Stomach (tissue), 9 donors: ENCODE data around the gene NT5DC1. TPM values are rescaled to one million over a fixed set of nuclear protein-coding genes. Genes with fewer than 3 reads are reported as not detected.

Experiments
- DNase-seq, 2 donors: peaks; one replicate each; pipeline versions ENCODE4 v3.0.0 to v3.0.0-alpha.2; 2013 to 2019
- H3K27ac ChIP-seq, 5 donors: fragments of 200-600 bp in 4 of 5; sonication (generic) in 4 of 5; one replicate each; pipeline ENCODE4 v1.5.1; 2013 to 2019; ENCODE audit warnings: mild to moderate bottlenecking in 1 of 5, moderate library complexity in 1 of 5
- H3K27me3 ChIP-seq, 3 donors: fragments of 200-600 bp; sonication (generic); one replicate each; pipeline ENCODE4 v1.5.1; 2017 to 2019; ENCODE audit warnings: mixed run types in 1 of 3
- H3K36me3 ChIP-seq, 4 donors: fragments of 200-600 bp; sonication (generic); 1 replicate in 3 of 4; 2 replicates in 1 of 4; pipeline ENCODE4 v1.5.1; 2016 to 2019
- H3K4me1 ChIP-seq, 4 donors: fragments of 200-600 bp; sonication (generic); one replicate each; pipeline ENCODE4 v1.5.1; 2016 to 2019
- H3K4me3 ChIP-seq, 4 donors: fragments of 200-600 bp; sonication (generic) in 3 of 4; one replicate each; pipeline ENCODE4 v1.5.1; 2016 to 2019; ENCODE audit warnings: mild to moderate bottlenecking in 1 of 4
- H3K9me3 ChIP-seq, 4 donors: fragments of 200-600 bp; sonication (generic); one replicate each; pipeline ENCODE4 v1.5.1; 2016 to 2019
- EP300 ChIP-seq: sonication (generic); formaldehyde crosslinking; IDR thresholded peaks from one replicate; pipeline ENCODE4 v1.6.1; 2017; ENCODE audit warnings: antibody characterized with exemption
- POLR2A ChIP-seq, 4 donors: fragments of 450-650 bp; IDR thresholded peaks; one replicate each; pipeline ENCODE4 v1.6.1; 2016; ENCODE audit warnings: antibody characterized with exemption in 4 of 4, control low read depth in 2 of 4, mild to moderate bottlenecking in 1 of 4, moderate library complexity in 1 of 4
- POLR2AphosphoS5 ChIP-seq, 3 donors: sonication (generic); formaldehyde crosslinking; IDR thresholded peaks; one replicate each; pipeline ENCODE4 v1.6.1; 2016; ENCODE audit warnings: antibody characterized with exemption in 3 of 3
- WGBS, 5 donors: extraction: QIAGEN DNeasy Blood & Tissue Kit in 3 of 5; methylation state at CpG; one replicate each; pipeline versions ENCODE4 v1.1.5 to v1.1.7; 2013 to 2018; 5-methylcytosine and 5-hydroxymethylcytosine counted together
- intact Hi-C: fragments of 100-400 bp; cut with DNase I; formaldehyde crosslinking; loops from one replicate; pipeline ENCODE4 v1.15.1; 2023; ENCODE audit warnings: low total_unique reads
- polyA plus RNA-seq, 3 donors: library from polyadenylated mRNA; stranded (reverse); fragments of 200-250 nt; gene quantifications; one replicate each; pipeline ENCODE4 v1.2.3, GENCODE V29; 2013
- total RNA-seq, 5 donors: library from RNA; depleted of rRNA; stranded (reverse); fragments of >200 nt; gene quantifications; one replicate each; pipeline versions ENCODE4 v1.1.0 to v1.2.3, GENCODE V29; 2014 to 2016
- TF ChIP-seq, protein P1 (sequence below), 7 experiments: fragments of 450-650 bp in 4 of 7; fragments of 200-600 bp in 3 of 7; sonication (generic) in 3 of 7; IDR thresholded peaks; one replicate each; pipeline ENCODE4 v1.5.1; 2016 to 2019; ENCODE audit warnings: antibody characterized with exemption in 7 of 7, control low read depth in 2 of 7, mild to moderate bottlenecking in 1 of 7
- donor health status: healthy with polysubstance abuse.
- donor health status: Bipolar disorder and iron deficiency.
- donor health status: healthy.

The NT5DC1 gene
- total and polyA plus RNA-seq, 8 donors, result 8.0 to 136 (median 17.4) TPM

DNA sequence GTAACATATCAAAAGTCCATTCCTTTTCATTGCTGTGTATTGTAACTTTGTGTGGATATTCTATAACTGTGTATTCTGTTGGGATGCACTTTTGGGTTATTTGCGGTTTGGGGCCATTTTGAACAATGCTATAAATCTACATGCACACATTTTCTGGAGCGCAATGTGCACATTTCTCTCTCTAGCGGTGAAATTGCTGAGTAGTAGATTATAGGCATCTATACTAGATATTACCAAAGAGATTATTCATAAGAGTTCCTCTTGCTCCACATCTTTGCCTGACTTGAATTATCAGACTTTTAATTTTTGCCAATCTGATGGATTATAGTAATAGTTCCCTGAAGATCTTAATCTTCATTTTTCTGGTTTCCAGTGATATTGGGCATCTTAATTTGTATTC is 21.7 kb upstream of the NT5DC1 start:
- no peak for DNase-seq
- H3K4me3 ChIP-seq, result no peak overlapping the region
- no peaks in the 10 kb centered on the region for H3K9me3 ChIP-seq
- no peaks in the 10 kb centered on the region for H3K27me3 ChIP-seq
- intact Hi-C loops, result no loop called here
- peaks cover 0 to 1% (median 0%) of the 10 kb centered on the region in 4 donors for H3K4me1 ChIP-seq
- WGBS, 5 donors, result 95 to 99% (median 99%) methylated on average over 3 of the region's 3 CpGs
- H3K36me3 ChIP-seq, result no peaks in the 10 kb centered on the region
- TF ChIP-seq, protein P1, sequence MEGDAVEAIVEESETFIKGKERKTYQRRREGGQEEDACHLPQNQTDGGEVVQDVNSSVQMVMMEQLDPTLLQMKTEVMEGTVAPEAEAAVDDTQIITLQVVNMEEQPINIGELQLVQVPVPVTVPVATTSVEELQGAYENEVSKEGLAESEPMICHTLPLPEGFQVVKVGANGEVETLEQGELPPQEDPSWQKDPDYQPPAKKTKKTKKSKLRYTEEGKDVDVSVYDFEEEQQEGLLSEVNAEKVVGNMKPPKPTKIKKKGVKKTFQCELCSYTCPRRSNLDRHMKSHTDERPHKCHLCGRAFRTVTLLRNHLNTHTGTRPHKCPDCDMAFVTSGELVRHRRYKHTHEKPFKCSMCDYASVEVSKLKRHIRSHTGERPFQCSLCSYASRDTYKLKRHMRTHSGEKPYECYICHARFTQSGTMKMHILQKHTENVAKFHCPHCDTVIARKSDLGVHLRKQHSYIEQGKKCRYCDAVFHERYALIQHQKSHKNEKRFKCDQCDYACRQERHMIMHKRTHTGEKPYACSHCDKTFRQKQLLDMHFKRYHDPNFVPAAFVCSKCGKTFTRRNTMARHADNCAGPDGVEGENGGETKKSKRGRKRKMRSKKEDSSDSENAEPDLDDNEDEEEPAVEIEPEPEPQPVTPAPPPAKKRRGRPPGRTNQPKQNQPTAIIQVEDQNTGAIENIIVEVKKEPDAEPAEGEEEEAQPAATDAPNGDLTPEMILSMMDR (IDR thresholded peaks at IDR 0.05), result no peak
- TF ChIP-seq EP300 (no peak), POLR2AphosphoS5 (IDR thresholded peaks at IDR 0.05) (no peak), POLR2A (IDR thresholded peaks at IDR 0.05) (no peak)
- no peak overlapping the region for H3K27ac ChIP-seq

DNA sequence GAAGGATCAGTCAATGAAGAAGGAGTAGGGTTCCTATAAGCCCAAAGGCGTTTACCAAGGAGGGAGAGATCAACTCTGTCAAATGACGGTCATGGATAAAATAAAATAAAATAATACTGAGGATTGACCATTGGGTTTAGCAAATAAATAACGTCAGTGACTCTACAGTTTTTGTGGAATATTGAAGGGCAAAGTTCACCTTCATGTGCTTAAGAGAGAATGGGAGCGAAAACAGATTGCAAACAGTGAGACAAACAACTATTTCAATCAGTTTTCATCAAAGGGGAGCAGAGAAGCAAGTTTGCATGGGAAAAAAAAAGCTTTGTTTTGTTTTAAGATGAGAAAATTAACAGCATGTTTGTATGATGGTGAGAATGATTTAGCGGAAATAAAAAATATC is 17.6 kb upstream of the NT5DC1 start:
- DNase-seq, result no peak
- intact Hi-C loops, result no loop called here
- H3K9me3 ChIP-seq, result no peaks in the 10 kb centered on the region
- no peaks in the 10 kb centered on the region for H3K36me3 ChIP-seq
- no peak overlapping the region for H3K4me3 ChIP-seq
- TF ChIP-seq EP300, result no peak
- TF ChIP-seq, protein P1 (IDR thresholded peaks at IDR 0.05), result no peak
- no peak overlapping the region for H3K27ac ChIP-seq
- H3K27me3 ChIP-seq, result no peaks in the 10 kb centered on the region
- no peaks in the 10 kb centered on the region for H3K4me1 ChIP-seq
- WGBS, 5 donors, result 77 to 83% (median 80%) methylated on average over 5 of the region's 5 CpGs

DNA sequence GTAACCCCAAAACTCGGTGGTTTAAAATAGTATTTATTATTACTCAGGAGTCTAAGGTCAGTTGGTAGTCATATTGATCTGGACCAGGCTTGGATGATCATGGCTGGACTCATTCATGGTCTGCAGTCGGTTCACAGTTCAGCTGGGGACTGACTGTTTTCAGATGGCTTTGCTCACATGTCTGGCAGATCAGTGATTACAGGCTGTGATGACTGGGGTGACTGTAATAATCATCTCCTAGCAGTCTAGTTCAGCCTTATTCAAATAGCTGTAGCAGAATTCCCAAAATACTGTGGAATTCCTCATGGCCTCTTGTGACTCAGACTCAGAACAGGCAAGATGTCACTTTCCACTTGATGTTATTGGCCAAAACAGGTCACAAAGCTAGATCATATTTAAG is 16.4 kb upstream of the NT5DC1 start:
- intact Hi-C loops, result no loop called here
- Histone ChIP-seq H3K27ac (no peak overlapping the region), H3K4me3 (no peak overlapping the region), H3K9me3 (no peaks in the 10 kb centered on the region), H3K4me1 (no peaks in the 10 kb centered on the region), H3K36me3 (no peaks in the 10 kb centered on the region), H3K27me3 (no peaks in the 10 kb centered on the region)
- WGBS, 5 donors, result 77 to 89% (median 84%) methylated on average over 2 of the region's 2 CpGs
- no peak for DNase-seq
- TF ChIP-seq POLR2AphosphoS5 (IDR thresholded peaks at IDR 0.05) (no peak), EP300 (no peak), POLR2A (IDR thresholded peaks at IDR 0.05) (no peak)
- TF ChIP-seq, protein P1 (IDR thresholded peaks at IDR 0.05), result no peak

DNA sequence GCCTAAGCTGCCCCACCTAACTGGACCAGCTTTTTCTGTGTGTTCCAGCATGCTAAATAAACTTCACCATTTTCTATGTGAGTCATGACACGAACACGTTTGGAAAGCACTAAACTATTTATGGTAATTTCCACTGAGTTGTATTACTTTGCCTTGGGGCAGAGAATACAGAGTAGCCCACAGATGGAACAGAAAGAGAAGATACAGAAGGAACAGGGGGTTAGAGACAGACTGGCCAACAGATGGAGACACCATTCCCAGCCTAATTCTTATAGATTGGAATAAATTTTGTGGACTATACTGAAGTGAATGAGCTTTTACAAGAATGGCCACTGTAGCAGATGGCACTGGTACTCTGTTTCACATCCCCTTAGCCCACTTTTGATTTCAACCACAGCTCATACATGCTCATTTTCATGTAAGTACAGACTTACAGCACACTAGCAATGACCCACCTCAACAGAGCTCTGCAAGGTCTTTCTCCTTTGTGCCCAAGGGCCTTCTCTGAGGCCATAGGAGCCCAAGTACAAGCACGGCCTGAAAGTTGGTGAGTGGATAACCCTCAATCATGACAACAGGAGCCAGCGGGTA is 13.1 kb upstream of the NT5DC1 start:
- TF ChIP-seq, protein P1 (IDR thresholded peaks at IDR 0.05), result no peak
- TF ChIP-seq POLR2A (IDR thresholded peaks at IDR 0.05), result no peak
- TF ChIP-seq EP300, result no peak
- TF ChIP-seq POLR2AphosphoS5 (IDR thresholded peaks at IDR 0.05), result no peak
- intact Hi-C loops, result no loop called here
- no peak for DNase-seq
- Histone ChIP-seq H3K9me3 (no peaks in the 10 kb centered on the region), H3K4me3 (no peak overlapping the region), H3K4me1 (no peaks in the 10 kb centered on the region), H3K27ac (no peak overlapping the region), H3K36me3 (no peaks in the 10 kb centered on the region), H3K27me3 (no peaks in the 10 kb centered on the region)
- WGBS, 5 donors, result 56 to 66% (median 60%) methylated on average over 4 of the region's 4 CpGs
